Astrocyte (in vitro differentiated cells and primary cell): ENCODE data around the gene LSM7. TPM values are rescaled to one million over a fixed set of nuclear protein-coding genes. Genes with fewer than 3 reads are reported as not detected.

ENCODE experiments used
- DNase-seq: peaks from one replicate; pipeline ENCODE4 v3.0.0-alpha.2; 2010; ENCODE audit warnings: low read depth
- FAIRE-seq: peaks from 2 replicates; lab custom pipeline; 2011; peaks lifted over from hg19 to GRCh38; lab: Jason Lieb, UNC
- H2AFZ ChIP-seq: 2 replicates; pipeline ENCODE4 v1.6.0; 2012; ENCODE audit warnings: low read depth, low read length, inconsistent platforms
- H3K27ac ChIP-seq: 2 replicates; pipeline ENCODE4 v1.5.1; 2011; ENCODE audit warnings: low read depth, low read length, inconsistent platforms
- H3K27me3 ChIP-seq: 2 replicates; pipeline ENCODE4 v1.6.0; 2011; ENCODE audit warnings: low read length, inconsistent platforms; ENCODE audit not compliant: insufficient read depth
- H3K36me3 ChIP-seq: 2 replicates; pipeline ENCODE4 v1.5.1; 2011; ENCODE audit warnings: low read length, inconsistent platforms; ENCODE audit not compliant: insufficient read depth
- H3K4me1 ChIP-seq: 2 replicates; pipeline ENCODE4 v1.5.1; 2011; ENCODE audit warnings: low read length, inconsistent platforms; ENCODE audit not compliant: insufficient read depth
- H3K4me2 ChIP-seq: 2 replicates; pipeline ENCODE4 v1.6.0; 2012; ENCODE audit warnings: low read length, inconsistent platforms
- H3K4me3 ChIP-seq: 2 replicates; pipeline ENCODE4 v1.5.1; 2011; ENCODE audit warnings: low read depth, mild to moderate bottlenecking, low read length, inconsistent platforms; ENCODE audit not compliant: insufficient read depth
- H3K79me2 ChIP-seq: 2 replicates; pipeline ENCODE4 v1.6.0; 2012; ENCODE audit warnings: mild to moderate bottlenecking, low read length, inconsistent platforms; ENCODE audit not compliant: insufficient read depth
- H3K9ac ChIP-seq: 2 replicates; pipeline ENCODE4 v1.6.0; 2012; ENCODE audit warnings: mild to moderate bottlenecking, low read length, inconsistent platforms
- H3K9me3 ChIP-seq: 2 replicates; pipeline ENCODE4 v1.5.1; 2012; ENCODE audit warnings: low read depth, mild to moderate bottlenecking, low read length, inconsistent platforms; ENCODE audit not compliant: insufficient read depth
- H4K20me1 ChIP-seq: 2 replicates; pipeline ENCODE4 v1.6.0; 2012; ENCODE audit warnings: low read length, inconsistent platforms; ENCODE audit not compliant: insufficient read depth
- H3K27ac Mint-ChIP-seq: one replicate; pipeline ENCODE4 v1.8.0; 2021; ENCODE audit warnings: mild to moderate bottlenecking, mixed read lengths; ENCODE audit not compliant: unreplicated experiment
- H3K27me3 Mint-ChIP-seq: one replicate; pipeline ENCODE4 v1.8.0; 2021; ENCODE audit warnings: low read depth, mixed read lengths; ENCODE audit not compliant: unreplicated experiment
- H3K36me3 Mint-ChIP-seq: one replicate; pipeline ENCODE4 v1.8.0; 2021; ENCODE audit warnings: low read depth, mixed read lengths; ENCODE audit not compliant: unreplicated experiment
- H3K4me1 Mint-ChIP-seq: one replicate; pipeline ENCODE4 v1.8.0; 2021; ENCODE audit warnings: low read depth, mixed read lengths; ENCODE audit not compliant: unreplicated experiment
- H3K4me3 Mint-ChIP-seq: one replicate; pipeline ENCODE4 v1.8.0; 2021; ENCODE audit warnings: mild to moderate bottlenecking, moderate library complexity, mixed read lengths; ENCODE audit not compliant: unreplicated experiment
- H3K9me3 Mint-ChIP-seq: one replicate; pipeline ENCODE4 v1.8.0; 2021; ENCODE audit warnings: mild to moderate bottlenecking, mixed read lengths; ENCODE audit not compliant: unreplicated experiment
- EZH2 ChIP-seq: IDR thresholded peaks from 2 replicates; pipeline ENCODE4 v1.6.1; 2012; ENCODE audit warnings: mild to moderate bottlenecking, low read length, inconsistent platforms; ENCODE audit not compliant: insufficient read depth
- total RNA-seq: library from RNA; stranded (reverse); gene quantifications from 2 replicates; pipeline ENCODE4 v1.2.1, GENCODE V29; 2021
- TF ChIP-seq, protein P1 (sequence below): IDR thresholded peaks from 2 replicates; pipeline ENCODE4 v1.5.1; 2011; ENCODE audit warnings: low read depth, mild to moderate bottlenecking, inconsistent platforms, low read length, moderate library complexity; ENCODE audit not compliant: insufficient read depth

Gene LSM7
- total RNA-seq, 1 donor from 2014 or later: 91.4 TPM

- Histone ChIP-seq H3K4me2 (no peak overlapping the region), H3K27ac (no peak overlapping the region), H2AFZ (no peak overlapping the region), H3K27me3 (peaks cover 9% of the 10 kb centered on the region), H3K9me3 (no peaks in the 10 kb centered on the region), H3K36me3 (no peaks in the 10 kb centered on the region), H3K9ac (no peak overlapping the region), H3K4me3 (no peak overlapping the region), H4K20me1 (peaks cover 4% of the 10 kb centered on the region), H3K4me1 (no peaks in the 10 kb centered on the region), H3K79me2 (no peaks in the 10 kb centered on the region)
- no peak overlapping the region for H3K4me3 Mint-ChIP-seq
- no peaks in the 10 kb centered on the region for H3K36me3 Mint-ChIP-seq
- DNase-seq (no peak), FAIRE-seq (no peak)
- H3K27me3 Mint-ChIP-seq: peaks cover 8% of the 10 kb centered on the region
- H3K9me3 Mint-ChIP-seq: no peaks in the 10 kb centered on the region
- H3K4me1 Mint-ChIP-seq: no peaks in the 10 kb centered on the region
- H3K27ac Mint-ChIP-seq: no peak overlapping the region
- TF ChIP-seq EZH2: no peak
- TF ChIP-seq, protein P1, sequence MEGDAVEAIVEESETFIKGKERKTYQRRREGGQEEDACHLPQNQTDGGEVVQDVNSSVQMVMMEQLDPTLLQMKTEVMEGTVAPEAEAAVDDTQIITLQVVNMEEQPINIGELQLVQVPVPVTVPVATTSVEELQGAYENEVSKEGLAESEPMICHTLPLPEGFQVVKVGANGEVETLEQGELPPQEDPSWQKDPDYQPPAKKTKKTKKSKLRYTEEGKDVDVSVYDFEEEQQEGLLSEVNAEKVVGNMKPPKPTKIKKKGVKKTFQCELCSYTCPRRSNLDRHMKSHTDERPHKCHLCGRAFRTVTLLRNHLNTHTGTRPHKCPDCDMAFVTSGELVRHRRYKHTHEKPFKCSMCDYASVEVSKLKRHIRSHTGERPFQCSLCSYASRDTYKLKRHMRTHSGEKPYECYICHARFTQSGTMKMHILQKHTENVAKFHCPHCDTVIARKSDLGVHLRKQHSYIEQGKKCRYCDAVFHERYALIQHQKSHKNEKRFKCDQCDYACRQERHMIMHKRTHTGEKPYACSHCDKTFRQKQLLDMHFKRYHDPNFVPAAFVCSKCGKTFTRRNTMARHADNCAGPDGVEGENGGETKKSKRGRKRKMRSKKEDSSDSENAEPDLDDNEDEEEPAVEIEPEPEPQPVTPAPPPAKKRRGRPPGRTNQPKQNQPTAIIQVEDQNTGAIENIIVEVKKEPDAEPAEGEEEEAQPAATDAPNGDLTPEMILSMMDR: no peak
Measured at GRCh38 chr19:2354670-2355069, 26.3 kb upstream of the LSM7 start.

GRCh38 chr19:2353887-2354592, 25.7 kb upstream of the LSM7 start:
- no peak overlapping the region for H3K4me3 ChIP-seq
- no peak overlapping the region for H3K4me2 ChIP-seq
- Mint-ChIP-seq H3K4me3 (no peak overlapping the region), H3K27me3 (peaks cover 6% of the 10 kb centered on the region), H3K27ac (no peak overlapping the region), H3K36me3 (no peaks in the 10 kb centered on the region), H3K9me3 (no peaks in the 10 kb centered on the region), H3K4me1 (no peaks in the 10 kb centered on the region)
- H3K9ac ChIP-seq: no peak overlapping the region
- no peak for FAIRE-seq
- DNase-seq: no peak
- no peak for TF ChIP-seq EZH2
- TF ChIP-seq, protein P1: no peak
- peaks cover 4% of the 10 kb centered on the region for H4K20me1 ChIP-seq
- H3K79me2 ChIP-seq: no peaks in the 10 kb centered on the region
- peaks cover 7% of the 10 kb centered on the region for H3K27me3 ChIP-seq
- no peak overlapping the region for H2AFZ ChIP-seq
- no peaks in the 10 kb centered on the region for H3K36me3 ChIP-seq
- no peaks in the 10 kb centered on the region for H3K9me3 ChIP-seq
- no peak overlapping the region for H3K27ac ChIP-seq
- no peaks in the 10 kb centered on the region for H3K4me1 ChIP-seq

DNA sequence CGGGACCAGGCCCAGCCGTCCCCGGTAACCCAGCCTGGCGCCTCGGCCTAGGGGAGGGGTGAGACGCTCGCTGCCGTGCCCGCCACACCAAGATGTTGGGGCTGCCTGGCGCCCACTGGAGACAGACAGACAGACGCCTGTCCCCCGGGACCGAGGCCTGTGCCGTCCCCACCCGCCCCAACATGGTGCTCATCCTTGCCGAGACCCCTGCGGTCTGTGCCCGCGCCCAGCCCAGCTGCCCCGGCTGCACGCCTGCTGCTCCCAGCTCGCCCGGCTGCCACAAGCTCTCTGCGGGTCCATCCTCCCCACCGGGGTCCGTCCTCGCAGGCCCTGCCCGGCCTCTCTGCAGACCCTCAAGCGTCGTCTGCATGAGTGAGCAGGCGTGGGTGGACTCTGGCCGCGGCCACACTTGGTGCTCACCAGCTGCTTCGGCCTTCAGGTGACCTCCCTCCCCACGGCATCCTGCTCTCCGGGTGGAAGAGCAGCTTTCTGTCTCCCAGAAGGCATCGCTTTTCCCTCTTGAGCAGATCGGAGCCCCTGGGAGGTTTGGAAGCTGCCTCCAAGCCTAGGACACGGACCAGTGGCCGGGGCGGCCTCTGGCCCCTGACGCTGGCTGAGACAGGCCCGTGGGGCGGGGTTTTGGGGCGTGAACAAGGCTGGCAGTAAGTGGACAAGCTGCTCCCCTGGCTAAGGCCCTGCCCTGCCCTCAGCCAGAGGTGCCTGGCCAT, 24.9 kb upstream of the LSM7 start:
- Histone ChIP-seq H3K27me3 (peaks cover under 1% of the 10 kb centered on the region), H2AFZ (no peak overlapping the region), H4K20me1 (peaks cover 4% of the 10 kb centered on the region), H3K4me2 (no peak overlapping the region), H3K9ac (no peak overlapping the region), H3K9me3 (no peaks in the 10 kb centered on the region), H3K27ac (no peak overlapping the region), H3K4me1 (no peaks in the 10 kb centered on the region), H3K4me3 (no peak overlapping the region), H3K79me2 (no peaks in the 10 kb centered on the region), H3K36me3 (peaks cover 3% of the 10 kb centered on the region)
- FAIRE-seq (no peak), DNase-seq (no peak)
- H3K27ac Mint-ChIP-seq: no peak overlapping the region
- no peaks in the 10 kb centered on the region for H3K36me3 Mint-ChIP-seq
- no peaks in the 10 kb centered on the region for H3K27me3 Mint-ChIP-seq
- H3K4me3 Mint-ChIP-seq: no peak overlapping the region
- TF ChIP-seq, protein P1: no peak
- no peak for TF ChIP-seq EZH2
- no peaks in the 10 kb centered on the region for H3K9me3 Mint-ChIP-seq
- no peaks in the 10 kb centered on the region for H3K4me1 Mint-ChIP-seq
